Measurements from ENCODE around the gene WNT9A. TPM values are rescaled to one million over a fixed set of nuclear protein-coding genes. Genes with fewer than 3 reads are reported as not detected.
A peak's percentile ranks its signal among the peaks of the same experiment; 100 is the strongest.

WNT9A gene
- total and polyA plus RNA-seq, 9 of the 15 experiments (the other 6 are each of a cell fraction or from before 2014, with no cell fraction given), result 0.04 to 0.17 (median 0.10) TPM; not detected in 4

- TF ChIP-seq ZNF280A (IDR thresholded peaks at IDR 0.05; ENCODE audit: low read depth, partially characterized antibody) (no peak), USF1 (CRISPR knock-in tag; IDR thresholded peaks at IDR 0.05) (0 out of 2 replicates have a peak, but pooled peaks have one; percentile 8), SAFB (IDR thresholded peaks at IDR 0.05; ENCODE audit: borderline replicate concordance, low read depth, low read length) (no peak), SMAD4 (CRISPR knock-in tag; conservative IDR thresholded peaks at IDR 0.05) (no peak; the same call in 1 of the 2 replicates), ZNF707 (CRISPR knock-in tag; conservative IDR thresholded peaks at IDR 0.05) (no peak), HSF4 (CRISPR knock-in tag; IDR thresholded peaks at IDR 0.05; ENCODE audit: borderline replicate concordance) (no peak), SRSF3 (IDR thresholded peaks at IDR 0.05; ENCODE audit: insufficient read depth, low read length) (no peak), RFX5 (IDR thresholded peaks at IDR 0.05; ENCODE audit: low read depth, low read length) (no peak), ZNF277 (CRISPR knock-in tag; IDR thresholded peaks at IDR 0.05; ENCODE audit: borderline replicate concordance) (no peak), HCFC1 (IDR thresholded peaks at IDR 0.05; ENCODE audit: low read depth, low read length) (no peak), RCOR1 (IDR thresholded peaks at IDR 0.05; ENCODE audit: borderline replicate concordance in 1 of 2, low read depth in 2 of 2, low read length in 2 of 2) (no peak), CREB3 (tag; conservative IDR thresholded peaks at IDR 0.05; ENCODE audit: low read depth) (0 out of 2 replicates have a peak, but pooled peaks have one; percentile 54), STAT5B (CRISPR knock-in tag; IDR thresholded peaks at IDR 0.05) (no peak), ZNF23 (CRISPR knock-in tag; IDR thresholded peaks at IDR 0.05) (no peak), ZNF586 (CRISPR knock-in tag; conservative IDR thresholded peaks at IDR 0.05) (no peak), VEZF1 (CRISPR knock-in tag; IDR thresholded peaks at IDR 0.05) (no peak), ZNF140 (CRISPR knock-in tag; IDR thresholded peaks at IDR 0.05) (no peak), TFAP4 (CRISPR knock-in tag; IDR thresholded peaks at IDR 0.05; ENCODE audit: borderline replicate concordance) (peak; percentile 74; the same call in 1 of the 2 replicates), CREM (IDR thresholded peaks at IDR 0.05; ENCODE audit: low read depth) (no peak)
Measured at GRCh38 chr1:227885648-227886502, 61.9 kb downstream of the WNT9A start (continued).
